Eye (tissue), 1 donor: Measurements from ENCODE around the gene PLCE1.

Experiments used
- DNase-seq: peaks from one replicate; pipeline ENCODE4 v3.0.0-alpha.2; 2015

The PLCE1 gene

DNA sequence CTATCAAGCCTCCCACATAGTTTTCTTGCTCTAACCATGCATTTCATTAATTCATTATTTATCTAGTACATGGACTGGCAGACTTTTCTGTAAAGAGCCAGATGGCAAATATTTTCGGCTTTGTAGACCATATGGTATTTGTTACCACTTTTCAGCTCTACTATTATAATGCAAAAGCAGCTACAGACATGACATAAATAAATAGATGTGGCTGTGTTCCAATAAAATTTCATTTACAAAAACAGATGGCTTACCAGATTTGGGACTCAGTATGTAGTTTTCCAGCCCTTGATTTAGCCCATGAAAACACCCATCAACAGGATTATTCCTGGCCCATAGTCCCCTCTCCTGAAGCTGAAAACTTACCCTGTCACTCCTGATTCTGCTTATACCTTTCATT lies 32.1 kb downstream of the PLCE1 start:
- DNase-seq: no peak

DNA sequence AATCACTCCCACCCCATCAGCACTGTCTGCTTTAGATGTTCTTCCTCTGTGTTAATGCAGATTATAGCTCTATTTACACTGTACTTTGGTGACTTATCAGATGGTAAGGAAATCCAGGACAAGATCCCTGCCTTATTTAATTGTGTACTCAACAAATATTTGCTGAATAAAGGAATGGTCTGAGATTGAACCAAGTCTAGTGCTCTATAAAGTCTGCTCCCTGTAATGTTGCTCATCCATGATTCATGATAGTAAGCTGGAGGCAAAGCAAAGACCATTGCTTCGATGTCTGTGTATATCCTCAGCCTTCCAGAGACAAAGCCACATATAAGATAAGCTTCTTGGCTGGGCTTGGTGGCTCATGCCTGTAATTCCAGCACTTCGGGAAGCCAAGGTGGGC lies 33.5 kb downstream of the PLCE1 start:
- DNase-seq: no peak

DNA sequence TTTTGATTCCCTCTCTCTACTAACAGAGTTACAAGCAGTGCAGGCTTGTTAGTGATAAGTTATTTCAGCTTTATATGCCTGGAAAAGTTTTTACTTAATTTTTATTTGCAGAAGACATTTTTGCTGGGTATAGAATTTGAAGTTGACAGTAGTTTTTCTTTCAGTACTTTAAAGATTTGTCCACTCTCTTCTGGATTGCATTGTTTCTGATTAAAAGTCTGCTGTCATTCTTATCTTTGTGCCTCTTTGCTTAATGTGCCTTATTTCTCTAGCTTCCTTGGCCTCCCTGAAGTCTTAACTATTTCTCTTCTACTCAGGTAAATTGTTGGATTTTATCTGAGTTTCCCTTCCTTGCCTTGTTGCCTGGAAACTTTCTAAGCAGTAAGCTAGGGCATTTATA lies 36.2 kb downstream of the PLCE1 start:
- no peak for DNase-seq

DNA sequence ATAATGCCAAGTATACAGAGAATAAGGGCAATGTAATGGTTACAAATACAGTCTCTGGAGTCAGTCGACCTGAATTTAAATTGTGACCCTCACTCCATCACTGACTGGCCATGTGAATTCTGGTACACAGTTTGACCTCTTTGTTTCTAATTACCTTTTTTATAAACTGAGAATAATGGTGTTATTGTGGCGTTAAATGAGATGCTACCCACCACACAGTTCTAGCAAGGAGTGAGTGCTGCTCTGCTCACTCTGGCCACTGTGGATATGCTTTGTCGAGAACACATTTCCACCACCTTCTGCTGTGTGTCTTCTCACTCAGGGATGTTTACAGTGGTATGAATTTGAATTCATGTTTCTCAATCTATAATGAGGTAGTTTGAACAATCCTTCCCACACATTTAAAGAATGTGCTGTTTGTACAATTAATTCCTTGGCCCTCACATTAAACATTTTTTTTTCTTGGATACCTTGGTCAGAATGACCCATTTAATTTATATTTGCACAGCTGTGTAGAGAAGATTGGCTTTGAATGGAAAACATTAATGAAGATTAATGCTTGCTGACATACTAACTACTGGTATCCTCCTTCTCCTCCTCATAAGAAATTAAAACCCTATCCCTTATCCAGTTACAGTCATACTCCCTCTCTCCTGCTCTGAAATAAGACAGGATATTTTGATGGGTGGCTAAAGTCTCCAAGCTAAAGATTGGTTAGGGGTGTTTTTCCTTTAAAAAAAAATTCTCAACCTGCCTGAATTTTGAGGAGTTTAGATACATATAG lies 42.4 kb downstream of the PLCE1 start:
- DNase-seq: no peak

DNA sequence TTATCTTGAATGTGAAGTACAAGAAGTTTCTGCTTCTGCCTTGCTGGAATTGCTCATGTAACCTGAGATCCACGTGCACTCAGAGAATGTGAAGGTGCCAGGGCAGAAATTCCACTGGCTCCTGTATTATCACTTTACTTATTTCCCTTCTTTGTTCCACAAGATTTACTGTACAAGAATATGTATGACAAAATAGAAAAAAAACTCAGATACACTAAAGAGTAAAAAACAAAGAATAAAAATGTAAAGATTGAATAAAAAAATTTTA lies 43.0 kb downstream of the PLCE1 start:
- DNase-seq: no peak

DNA sequence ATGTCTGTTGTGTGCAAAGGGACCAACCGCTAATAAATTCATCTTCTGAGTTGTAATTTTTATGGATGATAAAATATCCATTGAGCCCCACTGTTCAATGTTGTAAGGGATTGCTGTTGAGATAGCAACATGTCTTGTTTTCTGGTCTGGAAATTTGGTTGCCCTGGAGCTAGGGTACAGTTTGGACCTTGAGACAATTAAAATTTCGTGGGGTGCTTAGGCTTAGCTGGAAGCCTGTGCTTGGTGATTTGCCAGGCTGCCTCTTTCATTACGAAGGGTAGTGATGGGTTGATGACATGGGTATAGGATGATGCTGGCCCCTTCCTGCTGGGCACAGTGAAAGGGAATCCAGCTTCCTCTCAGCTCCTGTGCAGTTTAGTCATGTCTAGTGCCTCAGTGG lies 43.6 kb downstream of the PLCE1 start:
- DNase-seq: no peak

DNA sequence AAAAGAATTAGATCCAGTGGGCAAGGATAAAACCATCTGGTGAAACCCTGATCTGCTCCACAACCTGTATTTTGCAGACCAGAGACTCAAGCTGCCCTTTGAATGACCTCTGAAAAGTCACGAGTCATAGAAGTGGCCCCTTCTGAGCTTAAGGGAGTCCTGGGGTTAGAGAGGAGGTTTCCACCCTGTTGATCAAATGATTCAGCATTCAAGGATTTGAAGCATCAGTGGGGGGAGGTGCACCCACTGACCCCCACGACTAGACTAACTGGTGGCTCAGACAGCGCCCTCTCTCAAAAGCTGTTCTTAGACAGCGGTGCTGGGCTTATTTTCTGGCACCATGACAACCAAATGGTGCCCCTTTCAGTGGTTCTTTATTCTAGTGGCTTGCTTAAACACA lies 44.3 kb downstream of the PLCE1 start:
- no peak for DNase-seq

DNA sequence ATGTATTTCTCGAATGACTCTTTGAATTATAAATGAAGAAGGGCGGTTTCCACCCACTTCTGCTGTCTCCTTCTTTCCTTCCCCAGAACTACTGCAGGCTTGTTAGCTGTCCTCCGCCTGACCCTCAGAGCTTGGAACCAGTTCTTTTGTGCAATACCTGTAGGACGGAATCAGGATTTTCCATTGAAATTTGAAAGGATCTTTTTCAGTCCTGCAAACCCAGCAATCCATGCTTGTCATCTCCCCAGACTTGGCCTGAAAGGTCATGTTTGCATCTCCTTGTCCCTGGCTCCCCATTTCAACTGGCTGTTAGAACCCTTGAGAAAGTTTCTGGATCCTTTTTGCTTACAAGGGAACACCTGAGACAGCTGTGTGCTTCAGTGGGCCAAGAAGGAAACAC lies 47.5 kb downstream of the PLCE1 start:
- no peak for DNase-seq

DNA sequence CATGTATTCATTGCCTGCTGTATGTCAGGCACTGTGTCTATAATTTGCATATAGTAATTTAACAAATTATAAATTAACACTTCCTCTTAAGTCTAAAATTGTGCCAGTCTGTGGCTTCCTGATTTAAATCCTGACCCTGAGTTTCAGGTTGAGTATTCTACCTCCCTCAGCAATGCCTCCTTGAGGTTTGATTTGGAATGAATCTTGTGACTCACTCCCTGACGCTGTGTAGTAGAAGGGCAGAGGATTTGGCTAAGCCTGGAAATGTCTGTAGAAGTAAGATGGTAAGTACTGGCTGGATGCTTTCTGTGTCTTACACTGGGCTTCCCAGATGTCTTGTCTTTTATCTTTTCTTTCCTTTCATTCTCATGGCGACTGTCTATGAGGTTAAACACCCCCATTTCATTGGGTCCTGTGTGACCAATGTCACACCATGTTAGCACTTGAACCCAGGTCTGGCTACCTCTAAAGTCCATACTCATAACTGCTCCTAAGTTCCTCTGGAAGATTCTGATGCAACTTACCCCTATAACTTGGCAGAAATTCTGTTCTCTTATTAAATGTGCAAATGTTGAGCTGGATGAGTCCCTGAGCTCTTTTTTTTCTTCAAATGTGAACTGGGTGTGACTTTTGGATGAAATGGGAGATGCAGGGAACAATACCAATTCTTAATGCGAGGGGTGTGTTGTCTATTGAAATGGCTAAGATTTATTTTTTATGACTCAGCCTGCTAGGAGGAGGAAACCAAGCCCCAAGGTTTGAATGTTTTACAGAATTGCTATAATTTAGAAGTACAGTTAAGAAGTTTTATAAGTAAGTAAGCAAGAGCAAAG lies 48.5 kb downstream of the PLCE1 start:
- DNase-seq: no peak

DNA sequence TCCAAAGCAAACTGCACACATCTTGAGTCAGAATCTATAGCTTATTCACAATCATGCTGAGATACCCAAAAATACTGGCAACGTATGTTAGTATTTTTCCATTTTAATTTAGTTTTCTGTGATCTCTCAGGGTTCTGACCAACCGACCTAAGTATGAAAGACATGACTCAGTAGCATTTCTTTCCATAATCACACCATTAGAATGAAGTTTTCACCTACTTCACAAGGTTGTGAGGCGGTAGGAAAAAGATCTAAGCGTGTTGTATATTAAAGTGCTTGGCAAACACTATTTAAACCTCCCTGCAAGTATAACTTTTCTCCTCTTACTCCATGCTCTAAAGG lies 49.1 kb downstream of the PLCE1 start:
- no peak for DNase-seq
